Kidney epithelial cell (primary cell): ENCODE results near the gene ARFRP1. TPM values are rescaled to one million over a fixed set of nuclear protein-coding genes. Genes with fewer than 3 reads are reported as not detected.

Source experiments
- DNase-seq: peaks from one replicate; pipeline ENCODE4 v3.0.0-alpha.2; 2010; ENCODE audit warnings: low read depth
- H3K27me3 ChIP-seq: 2 replicates; pipeline ENCODE4 v1.6.0; 2011; ENCODE audit warnings: low read length; ENCODE audit not compliant: control insufficient read depth, insufficient read depth
- H3K36me3 ChIP-seq: 2 replicates; pipeline ENCODE4 v1.5.1; 2011; ENCODE audit warnings: low read length; ENCODE audit not compliant: control insufficient read depth, insufficient read depth
- H3K4me3 ChIP-seq: 2 replicates; pipeline ENCODE4 v1.5.1; 2011; ENCODE audit warnings: low read depth, mild to moderate bottlenecking, control low read depth, low read length
- total RNA-seq: library from RNA; depleted of rRNA; stranded (reverse); fragments of >200 nt; gene quantifications from 2 replicates; pipeline ENCODE4 v1.2.3, GENCODE V29; 2015
- TF ChIP-seq, protein P1 (sequence below): IDR thresholded peaks from 2 replicates; pipeline ENCODE4 v1.5.1; 2011; ENCODE audit warnings: mild to moderate bottlenecking, moderate library complexity, low read length, control low read depth, inconsistent platforms; ENCODE audit not compliant: insufficient read depth, poor library complexity, severe bottlenecking

Gene ARFRP1
- 47.7 and 56.9 TPM in 2 replicates for total RNA-seq

GRCh38 chr20:63707558-63708300, at the start of gene ARFRP1, which contains the start of gene ZGPAT:
TSS of gene ARFRP1 (minus strand) at chr20:63707976. CDS start at chr20:63707091, 885 bp downstream.
TSS of gene ZGPAT (plus strand) at chr20:63708039. CDS start at chr20:63708581, 542 bp downstream.
- H3K27me3 ChIP-seq, result no peaks in the 10 kb centered on the region
- H3K4me3 ChIP-seq, result peak within 1 kb of the TSS; percentile 67
- TF ChIP-seq, protein P1, sequence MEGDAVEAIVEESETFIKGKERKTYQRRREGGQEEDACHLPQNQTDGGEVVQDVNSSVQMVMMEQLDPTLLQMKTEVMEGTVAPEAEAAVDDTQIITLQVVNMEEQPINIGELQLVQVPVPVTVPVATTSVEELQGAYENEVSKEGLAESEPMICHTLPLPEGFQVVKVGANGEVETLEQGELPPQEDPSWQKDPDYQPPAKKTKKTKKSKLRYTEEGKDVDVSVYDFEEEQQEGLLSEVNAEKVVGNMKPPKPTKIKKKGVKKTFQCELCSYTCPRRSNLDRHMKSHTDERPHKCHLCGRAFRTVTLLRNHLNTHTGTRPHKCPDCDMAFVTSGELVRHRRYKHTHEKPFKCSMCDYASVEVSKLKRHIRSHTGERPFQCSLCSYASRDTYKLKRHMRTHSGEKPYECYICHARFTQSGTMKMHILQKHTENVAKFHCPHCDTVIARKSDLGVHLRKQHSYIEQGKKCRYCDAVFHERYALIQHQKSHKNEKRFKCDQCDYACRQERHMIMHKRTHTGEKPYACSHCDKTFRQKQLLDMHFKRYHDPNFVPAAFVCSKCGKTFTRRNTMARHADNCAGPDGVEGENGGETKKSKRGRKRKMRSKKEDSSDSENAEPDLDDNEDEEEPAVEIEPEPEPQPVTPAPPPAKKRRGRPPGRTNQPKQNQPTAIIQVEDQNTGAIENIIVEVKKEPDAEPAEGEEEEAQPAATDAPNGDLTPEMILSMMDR, result no peak
- H3K36me3 ChIP-seq, result peaks cover 1% of the 10 kb centered on the region
- no peak for DNase-seq

- no peak overlapping the region for H3K4me3 ChIP-seq
- DNase-seq, result no peak
- H3K36me3 ChIP-seq, result no peaks in the 10 kb centered on the region
- peaks cover 3% of the 10 kb centered on the region for H3K27me3 ChIP-seq
- TF ChIP-seq, protein P1, result no peak
Measured at GRCh38 chr20:63756648-63756991, 48.8 kb upstream of the ARFRP1 start.

DNA sequence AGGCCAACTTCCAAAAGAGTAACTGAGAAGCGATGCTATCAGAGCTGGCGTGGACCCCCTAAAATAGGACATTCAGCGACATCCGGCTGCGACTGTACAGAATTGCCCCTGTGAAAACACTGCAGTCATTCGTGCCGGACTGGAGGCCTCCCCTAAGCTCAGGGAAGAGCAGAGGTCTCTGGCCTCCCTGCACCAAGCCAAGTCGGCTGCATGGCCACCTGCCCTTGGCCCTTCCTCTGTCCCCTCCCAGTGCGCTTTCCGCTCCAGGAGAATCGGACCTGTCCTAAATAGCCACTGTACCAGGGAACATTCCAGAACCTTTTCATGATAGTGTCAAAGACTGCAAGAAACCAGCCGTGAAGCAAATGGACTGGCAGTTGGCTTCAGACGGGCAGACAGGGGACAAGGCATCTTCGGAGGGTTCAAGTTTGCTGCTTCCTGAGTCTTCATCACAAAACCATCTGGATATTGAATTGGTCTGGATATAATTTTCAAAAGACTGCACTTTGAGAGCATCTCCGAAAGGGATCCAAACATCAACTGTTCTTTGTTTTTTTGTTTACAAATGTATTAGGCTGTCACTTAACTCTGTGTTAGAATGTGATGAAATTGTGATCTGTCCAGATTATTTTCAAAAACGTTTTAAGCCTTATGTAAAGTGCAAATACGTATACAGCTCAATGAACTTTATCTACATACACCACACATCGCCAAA, 48.3 kb upstream of the ARFRP1 start:
- TF ChIP-seq, protein P1, result no peak

GRCh38 chr20:63754008-63754407, 46.2 kb upstream of the ARFRP1 start:
- no peak overlapping the region for H3K4me3 ChIP-seq
- H3K36me3 ChIP-seq, result no peaks in the 10 kb centered on the region
- TF ChIP-seq, protein P1, result no peak
- DNase-seq, result no peak
- H3K27me3 ChIP-seq, result peaks cover 3% of the 10 kb centered on the region

More for the DNA sequence above, 48.3 kb upstream of the ARFRP1 start:
- Histone ChIP-seq H3K4me3 (no peak overlapping the region), H3K27me3 (peaks cover 3% of the 10 kb centered on the region), H3K36me3 (no peaks in the 10 kb centered on the region)
- no peak for DNase-seq

- H3K27me3 ChIP-seq, result peaks cover 3% of the 10 kb centered on the region
- DNase-seq, result no peak
Measured at GRCh38 chr20:63753381-63753780, 45.6 kb upstream of the ARFRP1 start.

More at GRCh38 chr20:63753381-63753780, 45.6 kb upstream of the ARFRP1 start:
- TF ChIP-seq, protein P1, result no peak
- Histone ChIP-seq H3K36me3 (no peaks in the 10 kb centered on the region), H3K4me3 (no peak overlapping the region)
